Right lobe of liver (tissue), 6 donors: ENCODE measurements around the gene ACTG2. TPM values are rescaled to one million over a fixed set of nuclear protein-coding genes. Genes with fewer than 3 reads are reported as not detected.

Source experiments
- ATAC-seq, 4 donors: fragments of 200-7000 bp; cut with Tn5 transposase; one replicate each; pipeline ENCODE4 v1.9.1; 2020; ENCODE audit warnings: mild to moderate bottlenecking in 4 of 4, moderate library complexity in 4 of 4
- DNase-seq, 3 donors: peaks; one replicate each; pipeline ENCODE4 v3.0.0-alpha.2; 2020
- H3K27ac ChIP-seq, 3 donors: fragments of 200-600 bp; one replicate each; pipeline ENCODE4 v1.8.0; 2022
- H3K27me3 ChIP-seq, 2 donors: fragments of 200-600 bp; one replicate each; pipeline ENCODE4 v1.8.0; 2022
- H3K36me3 ChIP-seq, 4 donors: fragments of 200-600 bp; sonication (generic) in 1 of 4; one replicate each; pipeline versions ENCODE4 v1.5.1 to v1.8.0; 2017 to 2022; ENCODE audit warnings: control low read depth in 1 of 4
- H3K4me1 ChIP-seq, 4 donors: fragments of 200-600 bp; sonication (generic) in 1 of 4; one replicate each; pipeline versions ENCODE4 v1.5.1 to v1.8.0; 2017 to 2022; ENCODE audit warnings: control low read depth in 1 of 4
- H3K4me3 ChIP-seq, 3 donors: fragments of 200-600 bp; one replicate each; pipeline ENCODE4 v1.8.0; 2022
- H3K9me3 ChIP-seq, 4 donors: fragments of 200-600 bp; sonication (generic) in 1 of 4; one replicate each; pipeline versions ENCODE4 v1.5.1 to v1.8.0; 2017 to 2022; ENCODE audit warnings: control low read depth in 1 of 4
- CTCF ChIP-seq, 4 donors: fragments of 200-600 bp in 3 of 4; fragments of 450-650 bp in 1 of 4; IDR thresholded peaks; one replicate each; pipeline versions ENCODE4 v1.5.1 to v1.8.0; 2016 to 2022; ENCODE audit warnings: antibody characterized with exemption in 4 of 4, mild to moderate bottlenecking in 2 of 4
- POLR2A ChIP-seq: fragments of 450-650 bp; IDR thresholded peaks from one replicate; pipeline ENCODE4 v1.6.1; 2017; ENCODE audit warnings: antibody characterized with exemption, mild to moderate bottlenecking
- WGBS: methylation state at CpG from one replicate; pipeline ENCODE4 v1.1.6; 2018; ENCODE audit warnings: low coverage, low lambda C conversion rate; ENCODE audit not compliant: insufficient coverage; ENCODE audit errors: missing lambda C conversion rate; 5-methylcytosine and 5-hydroxymethylcytosine counted together
- intact Hi-C, 2 donors: fragments of 100-400 bp; cut with DNase I; formaldehyde crosslinking; loops; one replicate each; pipeline versions ENCODE4 v1.11.2 to v1.14.1; 2022
- total RNA-seq, 6 experiments: library from RNA; depleted of rRNA in 2 of 6; stranded (reverse); fragments of >200 nt in 2 of 6; fragmentation: NEBNext Ultra II Directional in 3 of 6; extraction: Animal tissue kit (Norgen Biotek cat#: 25700) in 3 of 6; gene quantifications; one replicate each; pipeline versions ENCODE4 v1.1.0 to v1.2.4, GENCODE V29; 2016 to 2023
- donor health status: DM: no; HTN: yes; CAD: no.
- donor health status: DM: no; HTN: no; CAD: no.
- donor health status: DM: no; HTN: no; CAD: no.
- donor health status: DM: no; HTN: yes; CAD: no.
- donor health status: DM: no; HTN: yes; CAD: no.

The ACTG2 gene
- total RNA-seq, 6 experiments from 2014 or later, result 0.39 to 12.8 (median 1.1) TPM

GRCh38 chr2:73935641-73936040 is 42.8 kb downstream of the ACTG2 start:
- DNase-seq, result no peak
- no peaks in the 10 kb centered on the region for H3K27me3 ChIP-seq
- intact Hi-C loops, result no loop called here
- no peaks in the 10 kb centered on the region for H3K9me3 ChIP-seq
- no peak overlapping the region for H3K27ac ChIP-seq
- no peaks in the 10 kb centered on the region for H3K4me1 ChIP-seq
- no peak overlapping the region for H3K4me3 ChIP-seq
- H3K36me3 ChIP-seq, result peaks cover 0 to 10% (median 0%) of the 10 kb centered on the region in 4 donors
- no peak for ATAC-seq
- TF ChIP-seq CTCF (IDR thresholded peaks at IDR 0.05) (no peak), POLR2A (no peak)

DNA sequence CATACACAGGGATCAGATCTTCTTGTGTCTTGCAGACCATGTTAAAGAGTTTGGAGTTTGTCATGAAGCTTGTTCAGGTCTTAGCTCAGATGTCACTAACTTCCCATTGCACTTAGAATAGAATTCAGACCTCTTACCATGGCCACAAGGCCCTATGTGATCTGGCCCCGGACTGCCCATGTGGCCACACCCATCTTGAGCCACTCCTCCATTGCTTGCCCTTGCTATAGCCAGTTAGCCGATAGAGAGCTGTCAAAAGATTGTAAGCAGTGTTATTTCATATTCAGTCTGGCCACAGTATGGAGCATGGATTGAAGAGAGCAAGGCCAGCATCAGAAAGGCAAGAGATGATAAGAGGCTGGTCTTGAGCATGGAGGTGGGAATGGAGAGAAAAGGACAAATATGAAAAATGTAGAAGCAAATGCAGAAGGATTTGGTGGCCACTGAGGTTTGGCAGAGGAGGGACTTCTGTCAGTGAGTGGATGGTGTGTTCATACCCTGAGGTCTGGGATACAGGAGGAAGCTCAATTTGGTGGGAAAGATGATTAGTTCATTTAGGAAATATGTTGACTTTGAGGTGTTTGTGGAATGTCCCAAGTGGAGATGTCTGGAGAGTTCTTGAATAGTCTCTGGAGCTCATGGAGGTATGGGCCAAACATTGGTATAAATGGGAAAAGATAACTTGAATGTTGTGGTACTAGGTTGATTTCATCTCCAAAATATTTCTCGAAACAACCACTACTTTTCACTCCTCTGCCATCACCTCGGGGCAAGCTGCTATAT is 44.5 kb downstream of the ACTG2 start:
- Histone ChIP-seq H3K4me1 (no peaks in the 10 kb centered on the region), H3K9me3 (no peaks in the 10 kb centered on the region), H3K27me3 (no peaks in the 10 kb centered on the region), H3K27ac (no peak overlapping the region), H3K4me3 (no peak overlapping the region), H3K36me3 (peaks cover 0 to 17% (median 0%) of the 10 kb centered on the region in 4 donors)
- TF ChIP-seq POLR2A (no peak), CTCF (IDR thresholded peaks at IDR 0.05) (no peak)
- no peak for ATAC-seq
- 86% methylated on average over 2 of the region's 4 CpGs for WGBS
- intact Hi-C loops, result no loop called here
- no peak for DNase-seq

GRCh38 chr2:73937899-73938298 is 45.1 kb downstream of the ACTG2 start:
- Histone ChIP-seq H3K4me1 (no peaks in the 10 kb centered on the region), H3K27ac (no peak overlapping the region), H3K27me3 (no peaks in the 10 kb centered on the region), H3K36me3 (peaks cover 0 to 11% (median 0%) of the 10 kb centered on the region in 4 donors), H3K4me3 (no peak overlapping the region), H3K9me3 (no peaks in the 10 kb centered on the region)
- DNase-seq, result no peak
- intact Hi-C loops, result no loop called here
- ATAC-seq, result no peak
- TF ChIP-seq POLR2A, result no peak
- TF ChIP-seq CTCF (IDR thresholded peaks at IDR 0.05), result no peak

DNA sequence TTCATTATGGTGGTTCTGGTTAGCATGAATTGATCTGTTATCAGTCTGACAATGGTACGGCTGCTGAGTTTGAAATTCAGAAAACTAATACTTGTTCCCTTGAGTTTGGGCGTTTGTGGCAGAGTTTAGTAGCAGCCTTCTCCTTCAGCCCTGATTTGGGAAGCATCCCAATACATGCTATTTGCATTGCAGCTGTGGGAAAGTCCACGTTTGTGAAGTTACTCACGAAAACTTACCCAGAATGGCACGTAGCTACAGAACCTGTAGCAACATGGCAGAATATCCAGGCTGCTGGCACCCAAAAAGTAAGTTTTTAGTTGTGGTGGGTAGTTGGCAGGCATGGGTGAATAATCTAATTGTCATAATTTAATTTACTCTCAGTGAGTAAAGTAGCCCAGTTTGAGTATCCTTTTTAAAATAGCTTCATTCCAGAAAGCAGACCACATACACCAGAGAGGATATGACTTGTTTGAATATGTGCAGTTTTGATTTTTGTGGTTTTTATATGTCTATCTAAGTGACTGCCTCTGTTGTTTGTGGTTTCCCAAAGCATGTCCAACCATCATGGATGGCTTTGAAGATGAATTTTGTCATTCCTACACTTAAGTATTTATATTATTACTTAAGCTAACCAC is 46.0 kb downstream of the ACTG2 start:
- 58% methylated on average over 3 of the region's 5 CpGs for WGBS
- ATAC-seq, result no peak
- Histone ChIP-seq H3K9me3 (no peaks in the 10 kb centered on the region), H3K4me1 (no peaks in the 10 kb centered on the region), H3K36me3 (peaks cover 0 to 7% (median 0%) of the 10 kb centered on the region in 4 donors), H3K4me3 (no peak overlapping the region), H3K27me3 (no peaks in the 10 kb centered on the region), H3K27ac (no peak overlapping the region)
- TF ChIP-seq POLR2A (no peak), CTCF (IDR thresholded peaks at IDR 0.05) (no peak)
- intact Hi-C loops, result no loop called here
- no peak for DNase-seq
